GM19239 (cell line): Measurements from ENCODE around the gene MID1IP1.

Experiments
- DNase-seq: peaks from one replicate; pipeline ENCODE4 v3.0.0; 2011; ENCODE audit warnings: low spot score; ENCODE audit not compliant: insufficient read length
- FAIRE-seq: peaks from 2 replicates; lab custom pipeline; 2011; peaks lifted over from hg19 to GRCh38; lab: Jason Lieb, UNC

Gene MID1IP1

GRCh38 chrX:38800981-38801845 is at the start of gene MID1IP1:
Gene MID1IP1 (plus strand): TSS chrX:38801459. CDS start chrX:38804947, 3,488 bp downstream.
- peak; percentile 27 for DNase-seq
- peak; percentile 99 for FAIRE-seq

DNA sequence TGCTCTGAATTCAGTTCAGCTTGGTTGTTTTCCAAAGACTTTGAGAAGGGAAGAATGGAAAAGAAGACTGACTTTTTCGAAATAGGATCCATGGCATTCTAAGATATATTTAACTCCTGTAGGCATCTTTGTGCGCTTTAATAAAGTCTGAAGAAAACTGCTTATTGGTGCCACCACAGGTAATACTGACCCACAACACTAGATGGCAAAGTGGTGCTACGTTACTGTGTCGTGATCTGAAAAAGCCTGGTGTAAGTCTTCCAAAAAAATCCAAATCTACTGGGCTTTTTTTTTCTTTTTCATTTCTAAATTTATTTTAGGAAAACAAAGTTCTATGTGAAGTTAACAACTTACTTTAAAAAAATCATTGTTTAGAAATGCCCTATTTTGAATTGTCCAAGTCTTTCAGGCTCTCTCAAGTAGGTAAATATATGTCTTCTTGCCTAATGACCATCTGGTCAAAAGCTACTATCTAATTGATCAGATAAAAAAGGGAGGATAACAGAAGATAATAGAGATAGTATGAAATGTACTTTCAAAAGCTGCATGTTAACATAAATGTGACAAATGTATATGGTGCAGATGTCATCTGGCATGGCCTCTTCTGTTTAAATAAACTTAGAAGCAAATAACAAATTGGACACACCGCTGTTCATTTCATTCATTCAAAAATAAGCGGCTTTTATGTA is 47.0 kb upstream of the MID1IP1 start:
- FAIRE-seq (peak; percentile 91), DNase-seq (no peak)

DNA sequence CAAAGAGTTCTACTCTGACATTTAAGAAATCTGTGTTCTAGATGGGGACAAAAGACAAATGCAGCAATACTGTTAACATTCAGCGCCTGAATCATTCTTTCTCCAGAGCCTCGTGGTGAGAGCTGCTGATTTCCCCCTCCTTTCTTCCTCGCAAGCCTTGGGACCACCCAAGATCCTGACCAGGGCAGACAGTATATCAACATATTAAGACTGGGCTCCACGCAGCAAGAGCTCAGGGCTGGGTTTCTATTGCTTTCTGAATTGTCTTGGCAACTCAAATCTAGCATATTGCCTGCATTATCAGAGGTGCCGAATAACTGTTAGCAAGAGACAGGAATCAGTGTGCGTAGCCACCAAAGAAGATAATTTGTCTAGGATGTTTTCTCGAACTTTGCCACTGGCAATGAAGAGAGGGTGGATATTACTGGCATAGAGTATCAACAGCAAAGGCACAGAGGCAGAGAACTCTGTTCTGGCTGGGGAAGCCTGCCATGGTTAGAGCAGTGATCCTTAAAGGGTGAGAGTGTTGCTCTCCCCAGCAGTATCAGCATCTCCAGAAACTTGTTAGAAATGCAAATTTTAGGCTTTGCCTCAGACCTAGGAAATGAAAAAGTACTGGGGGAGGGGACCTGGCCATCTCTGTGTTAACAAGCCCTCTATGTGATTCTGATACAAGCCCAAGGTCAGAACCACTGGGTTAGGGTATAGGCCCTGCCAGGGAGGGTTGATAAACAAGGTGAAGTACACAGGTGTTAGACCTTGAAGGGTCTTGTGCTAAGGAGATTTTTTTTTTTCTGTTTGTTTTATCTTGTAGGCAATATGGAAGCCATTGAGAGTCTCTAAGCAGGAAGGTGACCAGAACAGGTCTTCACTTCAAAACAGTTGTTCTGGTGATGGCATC is 46.2 kb upstream of the MID1IP1 start:
- peak; percentile 18 for FAIRE-seq
- no peak for DNase-seq

- DNase-seq (no peak), FAIRE-seq (no peak)
Measured at GRCh38 chrX:38760883-38761282, 40.4 kb upstream of the MID1IP1 start.

- peak; percentile 85 for FAIRE-seq
Measured at GRCh38 chrX:38768079-38768478, 33.2 kb upstream of the MID1IP1 start.

GRCh38 chrX:38770152-38770551 is 31.1 kb upstream of the MID1IP1 start:
- FAIRE-seq = no peak

More at GRCh38 chrX:38768079-38768478, 33.2 kb upstream of the MID1IP1 start:
- DNase-seq = no peak

GRCh38 chrX:38774249-38774648 is 27.0 kb upstream of the MID1IP1 start:
- peak; percentile 37 for FAIRE-seq
- DNase-seq = no peak

More at GRCh38 chrX:38770152-38770551, 31.1 kb upstream of the MID1IP1 start:
- no peak for DNase-seq

DNA sequence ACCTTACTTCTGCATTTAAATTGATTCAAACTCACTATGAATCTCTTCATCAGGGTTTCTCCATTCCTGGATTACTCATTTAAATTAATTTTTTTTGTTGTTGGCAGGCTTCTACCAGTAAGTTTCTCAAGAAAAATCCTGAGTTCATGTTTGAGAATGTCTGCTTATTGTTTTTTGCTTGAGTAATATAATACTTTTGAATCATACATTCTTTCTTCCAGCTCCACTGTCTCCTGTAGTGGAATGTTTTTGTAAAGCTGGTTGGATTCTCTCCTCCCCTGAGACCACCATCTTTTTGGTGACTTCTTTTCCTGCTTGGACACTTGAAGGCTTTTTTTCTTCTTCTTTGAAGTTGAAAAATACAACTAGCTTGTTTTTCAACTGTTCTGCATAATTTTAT is 4.3 kb upstream of the MID1IP1 start:
- DNase-seq (no peak), FAIRE-seq (no peak)

- DNase-seq = no peak
- FAIRE-seq = no peak
Measured at GRCh38 chrX:38798956-38799355, 2.3 kb upstream of the MID1IP1 start.

DNA sequence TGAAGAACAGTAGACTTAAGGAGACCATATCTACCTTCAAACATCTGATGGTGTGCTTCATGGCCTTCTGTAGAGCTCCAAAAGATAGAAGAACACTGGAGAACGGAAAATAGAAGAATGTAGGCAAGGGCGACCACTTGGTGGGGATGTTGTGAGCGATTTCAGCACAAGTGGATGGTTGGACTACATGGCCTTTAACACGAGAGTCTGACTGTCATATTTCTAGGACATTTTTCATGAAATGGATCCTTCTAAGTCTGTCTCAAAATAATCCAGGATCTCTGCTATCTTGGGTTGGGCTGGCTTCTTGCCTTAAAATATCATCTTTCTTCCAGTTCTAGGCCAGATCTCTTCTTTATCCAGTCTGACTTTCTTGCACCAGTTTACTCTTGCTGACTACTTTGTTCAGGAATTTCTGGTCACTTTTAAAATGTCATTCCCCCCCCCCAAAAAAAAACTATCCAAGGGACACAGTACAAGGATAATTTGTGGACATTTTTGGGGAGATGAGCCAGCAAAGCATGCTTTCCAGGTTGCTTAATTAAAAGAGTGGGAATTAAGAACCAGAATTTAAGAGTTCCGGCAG is 1.2 kb upstream of the MID1IP1 start:
- FAIRE-seq (peak; percentile 35), DNase-seq (no peak)

GRCh38 chrX:38803243-38803587 is 2.0 kb downstream of the MID1IP1 start:
- FAIRE-seq (peak; percentile 86), DNase-seq (no peak)

- peak; percentile 31 for FAIRE-seq
- DNase-seq = peak; percentile 10
Measured at GRCh38 chrX:38803588-38804431, 2.6 kb downstream of the MID1IP1 start.

DNA sequence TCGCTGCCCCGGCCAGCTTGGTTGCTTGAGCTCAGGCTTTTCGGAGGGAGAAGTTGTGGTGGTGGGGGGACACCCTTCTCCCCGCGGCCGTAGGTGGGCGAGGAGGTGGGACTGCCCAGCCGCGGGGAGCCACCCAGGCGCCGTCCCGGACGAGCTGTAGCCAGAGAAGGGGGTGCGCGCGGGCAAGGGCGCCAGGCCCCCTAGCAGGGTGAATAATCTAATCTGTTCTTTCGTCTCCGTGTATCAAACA is 3.1 kb downstream of the MID1IP1 start:
- DNase-seq = no peak
- no peak for FAIRE-seq

- FAIRE-seq = no peak
- no peak for DNase-seq
Measured at GRCh38 chrX:38804682-38805431, 3.6 kb downstream of the MID1IP1 start.

- DNase-seq = no peak
- peak; percentile 89 for FAIRE-seq
Measured at GRCh38 chrX:38805432-38806389, 4.5 kb downstream of the MID1IP1 start.

DNA sequence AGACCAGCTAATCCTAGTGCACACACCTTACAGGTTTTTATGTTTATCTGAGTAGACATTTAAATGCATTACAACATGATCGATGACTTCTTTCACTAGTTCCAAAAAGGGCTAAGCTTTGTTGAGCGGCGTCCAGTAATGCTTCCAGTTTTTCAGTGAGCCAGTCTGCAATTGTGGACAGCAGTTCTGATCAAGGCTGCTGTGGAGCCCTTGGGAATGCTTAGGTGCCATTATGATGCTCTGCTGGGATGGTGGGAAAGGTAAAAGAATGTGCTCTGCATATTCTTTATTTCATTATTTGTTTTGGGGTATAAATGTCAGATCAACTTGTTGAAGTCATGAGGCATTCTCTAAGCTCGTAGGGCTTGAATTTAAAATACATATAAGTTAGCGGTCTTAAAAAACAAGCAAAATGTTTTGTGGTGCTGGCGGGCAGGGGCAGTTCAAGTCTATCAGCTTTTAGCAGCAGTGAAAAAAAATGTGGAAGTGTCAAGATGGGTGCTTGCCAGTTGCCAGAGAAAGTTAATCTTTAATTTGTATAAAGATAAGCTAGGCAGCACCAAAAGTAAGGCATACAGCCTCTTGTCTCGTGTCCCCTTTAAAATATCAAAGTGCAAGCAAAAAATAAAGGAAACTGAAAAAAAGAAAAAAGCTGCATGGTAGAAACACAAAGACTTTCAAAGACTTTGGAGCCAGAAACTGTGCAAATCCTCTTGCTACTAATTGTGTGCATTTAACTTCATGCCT is 5.8 kb downstream of the MID1IP1 start:
- peak; percentile 79 for FAIRE-seq

DNA sequence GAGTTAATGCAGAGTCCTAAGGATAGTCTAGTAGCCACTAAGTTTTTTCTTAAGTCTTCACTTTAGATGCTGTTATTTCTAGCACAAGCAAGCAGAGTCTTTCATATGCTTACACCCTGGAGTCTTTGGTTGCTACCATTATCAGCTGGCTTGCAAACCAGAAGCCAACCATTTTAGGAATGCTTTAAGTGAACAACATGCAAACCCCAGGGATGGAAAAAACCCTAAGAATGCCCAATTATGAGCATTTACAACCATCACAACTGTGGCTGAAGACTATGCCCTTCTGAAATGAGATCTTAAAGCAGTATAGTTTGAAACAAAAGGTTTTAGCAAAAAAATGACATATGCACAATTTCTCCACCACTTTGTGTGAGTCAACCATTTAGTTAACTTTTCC is 6.6 kb downstream of the MID1IP1 start:
- DNase-seq (no peak), FAIRE-seq (peak; percentile 74)

More for the DNA sequence above, 5.8 kb downstream of the MID1IP1 start:
- DNase-seq = no peak
